B cell (primary cell): Measurements from ENCODE around the gene PLG.
"Not testable (repeated sequence)": the region's sequence is repeated elsewhere in the genome, so short reads cannot be mapped to it uniquely, and the experiment has no call there.

Experiments used
- EZH2 ChIP-seq: IDR thresholded peaks from 2 replicates; pipeline ENCODE4 v1.6.1; 2012; ENCODE audit warnings: borderline replicate concordance, low read depth, mild to moderate bottlenecking, moderate library complexity, low read length; ENCODE audit not compliant: insufficient read depth, poor library complexity, severe bottlenecking
- TF ChIP-seq, protein P1 (sequence below): fragments of 200-600 bp; IDR thresholded peaks from one replicate; pipeline ENCODE4 v1.8.0; 2022; ENCODE audit warnings: antibody characterized with exemption, mild to moderate bottlenecking

DNA sequence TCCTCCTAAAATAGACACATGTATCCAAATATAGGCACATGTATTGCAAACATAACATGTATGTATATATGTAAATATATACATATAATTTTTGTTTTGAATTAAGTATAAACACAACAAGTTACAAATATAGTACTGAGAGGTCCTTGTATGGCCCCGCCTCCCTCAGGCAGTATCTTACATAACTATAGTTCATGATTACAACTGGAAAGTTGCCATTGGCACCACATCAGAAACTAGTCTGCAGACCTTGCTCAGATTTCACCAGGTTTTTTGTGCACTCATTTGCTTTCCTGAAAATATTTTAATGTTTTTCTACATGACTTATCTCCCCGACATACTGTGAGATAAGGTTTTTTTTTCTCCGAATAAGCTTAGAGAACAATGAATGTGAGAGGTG lies 5.2 kb upstream of the PLG start:
- TF ChIP-seq, protein P1, sequence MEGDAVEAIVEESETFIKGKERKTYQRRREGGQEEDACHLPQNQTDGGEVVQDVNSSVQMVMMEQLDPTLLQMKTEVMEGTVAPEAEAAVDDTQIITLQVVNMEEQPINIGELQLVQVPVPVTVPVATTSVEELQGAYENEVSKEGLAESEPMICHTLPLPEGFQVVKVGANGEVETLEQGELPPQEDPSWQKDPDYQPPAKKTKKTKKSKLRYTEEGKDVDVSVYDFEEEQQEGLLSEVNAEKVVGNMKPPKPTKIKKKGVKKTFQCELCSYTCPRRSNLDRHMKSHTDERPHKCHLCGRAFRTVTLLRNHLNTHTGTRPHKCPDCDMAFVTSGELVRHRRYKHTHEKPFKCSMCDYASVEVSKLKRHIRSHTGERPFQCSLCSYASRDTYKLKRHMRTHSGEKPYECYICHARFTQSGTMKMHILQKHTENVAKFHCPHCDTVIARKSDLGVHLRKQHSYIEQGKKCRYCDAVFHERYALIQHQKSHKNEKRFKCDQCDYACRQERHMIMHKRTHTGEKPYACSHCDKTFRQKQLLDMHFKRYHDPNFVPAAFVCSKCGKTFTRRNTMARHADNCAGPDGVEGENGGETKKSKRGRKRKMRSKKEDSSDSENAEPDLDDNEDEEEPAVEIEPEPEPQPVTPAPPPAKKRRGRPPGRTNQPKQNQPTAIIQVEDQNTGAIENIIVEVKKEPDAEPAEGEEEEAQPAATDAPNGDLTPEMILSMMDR: not testable (repeated sequence)
- not testable (repeated sequence) for TF ChIP-seq EZH2
